Duodenal mucosa (tissue), 2 donors: ENCODE data around the gene GNGT2.

ENCODE experiments used
- H3K27ac ChIP-seq: one replicate; pipeline ENCODE4 v1.7.0; 2013; ENCODE audit warnings: low read depth, low read length
- H3K27me3 ChIP-seq, 2 donors: one replicate each; pipeline ENCODE4 v1.7.0; 2013; ENCODE audit warnings: low read length in 2 of 2, control low read depth in 1 of 2; ENCODE audit not compliant: insufficient read depth in 2 of 2, control insufficient read depth in 1 of 2
- H3K36me3 ChIP-seq, 2 donors: one replicate each; pipeline ENCODE4 v1.7.0; 2013; ENCODE audit warnings: low read length in 2 of 2, control low read depth in 1 of 2; ENCODE audit not compliant: insufficient read depth in 2 of 2, control insufficient read depth in 1 of 2
- H3K4me1 ChIP-seq, 2 donors: one replicate each; pipeline ENCODE4 v1.7.0; 2013; ENCODE audit warnings: low read length in 2 of 2, control low read depth in 1 of 2; ENCODE audit not compliant: insufficient read depth in 2 of 2, control insufficient read depth in 1 of 2
- H3K4me3 ChIP-seq, 2 donors: one replicate each; pipeline ENCODE4 v1.7.0; 2013; ENCODE audit warnings: low read length in 2 of 2, low read depth in 1 of 2
- H3K9ac ChIP-seq, 2 donors: one replicate each; pipeline ENCODE4 v1.7.0; 2013; ENCODE audit warnings: low read length in 2 of 2, low read depth in 1 of 2
- H3K9me3 ChIP-seq, 2 donors: one replicate each; pipeline ENCODE4 v1.7.0; 2013; ENCODE audit warnings: low read length in 2 of 2, control low read depth in 1 of 2; ENCODE audit not compliant: control insufficient read depth in 1 of 2

The GNGT2 gene

DNA sequence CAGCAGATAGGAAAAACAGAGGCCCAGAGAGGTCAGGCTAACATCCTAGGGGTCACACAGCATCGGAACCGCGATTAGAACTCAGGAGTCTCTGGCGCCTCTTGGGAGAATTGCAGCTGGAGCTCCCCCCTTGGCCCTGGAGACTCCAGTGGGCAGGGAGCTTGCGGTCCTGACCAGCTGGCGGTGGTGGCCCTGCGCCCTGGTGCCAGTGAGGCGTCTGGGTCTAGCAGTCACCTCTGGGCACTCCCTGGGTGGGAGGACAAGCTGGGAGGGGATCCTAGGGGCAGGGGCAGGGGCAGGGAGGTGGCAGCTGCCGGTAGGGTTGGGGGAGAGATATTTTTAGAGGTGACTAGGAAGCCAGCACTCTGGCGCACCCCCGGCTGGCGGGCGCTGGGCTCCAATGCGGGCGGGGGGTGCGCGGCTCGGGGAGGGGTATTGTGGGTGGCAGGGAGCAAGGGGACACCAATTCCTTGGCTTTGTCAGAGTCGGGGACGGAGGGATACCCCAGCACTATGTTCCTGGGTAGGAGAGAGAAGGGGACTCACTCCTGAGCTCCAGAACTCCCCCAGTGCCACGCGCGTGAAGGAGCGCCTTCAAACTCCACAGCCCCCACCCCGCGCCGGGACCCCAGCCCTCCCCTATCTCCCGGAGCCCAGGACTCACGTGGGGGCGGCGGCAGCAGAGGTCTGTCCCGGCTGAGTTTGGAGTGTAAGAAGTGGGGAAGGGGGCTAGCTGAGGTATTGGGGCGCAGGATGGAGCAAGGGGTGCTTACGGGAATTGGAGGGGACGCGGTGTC lies 19.6 kb upstream of the GNGT2 start:
- Histone ChIP-seq H3K27me3 (peaks cover 6 to 48% of the 10 kb centered on the region in 2 donors), H3K4me3 (peak overlapping the region; percentile 82 to 92), H3K4me1 (peaks cover 6 to 28% of the 10 kb centered on the region in 2 donors), H3K9me3 (no peaks in the 10 kb centered on the region), H3K9ac (no peak overlapping the region), H3K27ac (no peak overlapping the region), H3K36me3 (no peaks in the 10 kb centered on the region)

DNA sequence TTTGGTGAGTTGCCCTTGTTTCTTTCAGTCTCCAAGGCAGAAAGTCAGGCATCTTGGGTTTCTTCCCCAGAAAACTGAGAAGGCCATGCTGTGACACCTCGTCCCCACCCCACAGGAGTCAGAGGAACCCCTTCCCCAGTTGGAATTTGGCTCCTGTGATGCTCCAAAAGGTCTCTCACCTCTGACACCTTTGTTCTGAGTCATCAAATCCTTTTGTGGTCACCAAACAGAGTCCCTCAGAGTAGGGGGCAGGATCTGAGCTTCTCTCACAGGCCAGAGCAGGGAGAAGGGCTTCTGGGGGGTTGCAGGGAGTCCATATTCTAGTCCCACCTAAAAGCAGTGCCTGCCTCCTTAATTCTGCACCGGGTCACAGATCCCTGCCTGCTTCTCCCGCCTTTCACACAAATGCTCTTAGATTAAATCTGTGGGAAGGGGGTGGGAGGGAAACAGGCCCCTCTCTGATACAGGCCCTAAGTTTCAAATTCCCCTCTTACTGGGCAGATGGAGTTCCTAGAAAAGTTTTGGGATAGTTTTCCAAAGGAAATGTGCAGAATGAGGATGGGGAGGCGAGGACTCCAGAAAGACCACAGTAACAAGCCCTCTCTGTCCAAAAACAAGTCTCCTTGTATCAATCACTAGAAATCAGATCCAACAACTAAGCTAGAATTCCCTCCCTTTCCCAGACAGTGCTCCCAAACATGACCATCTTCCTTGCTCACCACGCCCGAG lies 18.9 kb upstream of the GNGT2 start:
- H3K27ac ChIP-seq = no peak overlapping the region
- peaks cover 6 to 30% of the 10 kb centered on the region in 2 donors for H3K4me1 ChIP-seq
- H3K36me3 ChIP-seq = no peaks in the 10 kb centered on the region
- no peak overlapping the region for H3K4me3 ChIP-seq
- H3K9ac ChIP-seq = no peak overlapping the region
- peaks cover 12 to 52% of the 10 kb centered on the region in 2 donors for H3K27me3 ChIP-seq
- no peaks in the 10 kb centered on the region for H3K9me3 ChIP-seq

- H3K36me3 ChIP-seq = no peaks in the 10 kb centered on the region
- H3K27me3 ChIP-seq = peaks cover 19 to 62% of the 10 kb centered on the region in 2 donors
- peaks cover 12 to 37% of the 10 kb centered on the region in 2 donors for H3K4me1 ChIP-seq
- H3K9me3 ChIP-seq = no peaks in the 10 kb centered on the region
- no peak overlapping the region for H3K4me3 ChIP-seq
- H3K27ac ChIP-seq = no peak overlapping the region
- H3K9ac ChIP-seq = no peak overlapping the region
These were observed 17.3 kb upstream of the GNGT2 start for GRCh38 chr17:49227436-49228261.

GRCh38 chr17:49226771-49227435 lies 16.5 kb upstream of the GNGT2 start:
- Histone ChIP-seq H3K4me3 (no peak overlapping the region), H3K27ac (no peak overlapping the region), H3K9me3 (no peaks in the 10 kb centered on the region), H3K4me1 (peaks cover 12 to 40% of the 10 kb centered on the region in 2 donors), H3K9ac (no peak overlapping the region), H3K36me3 (no peaks in the 10 kb centered on the region), H3K27me3 (peaks cover 19 to 67% of the 10 kb centered on the region in 2 donors)

GRCh38 chr17:49225554-49226236 lies 15.3 kb upstream of the GNGT2 start:
- Histone ChIP-seq H3K9me3 (no peaks in the 10 kb centered on the region), H3K27me3 (peaks cover 19 to 59% of the 10 kb centered on the region in 2 donors), H3K9ac (no peak overlapping the region), H3K27ac (no peak overlapping the region), H3K4me1 (peaks cover 6 to 31% of the 10 kb centered on the region in 2 donors), H3K36me3 (no peaks in the 10 kb centered on the region), H3K4me3 (no peak overlapping the region)

DNA sequence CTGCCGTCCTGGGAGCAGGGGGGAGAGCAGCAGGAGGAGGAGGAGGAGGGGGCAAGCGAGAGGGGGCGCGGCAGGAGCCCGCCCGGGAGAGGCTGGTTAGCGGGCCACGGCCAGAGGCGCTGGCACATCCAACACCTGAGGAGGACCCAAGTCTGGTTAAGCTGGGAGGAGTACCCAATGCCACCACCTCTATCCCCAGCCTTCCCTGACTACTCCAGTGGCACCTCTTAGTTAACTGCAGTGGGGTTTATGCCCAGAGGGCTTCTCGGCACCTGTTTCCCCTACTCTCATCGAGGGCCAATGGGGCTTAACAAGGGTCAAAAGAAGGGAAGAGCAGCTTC lies 14.6 kb upstream of the GNGT2 start:
- H3K27me3 ChIP-seq = peaks cover 19 to 59% of the 10 kb centered on the region in 2 donors
- no peaks in the 10 kb centered on the region for H3K36me3 ChIP-seq
- H3K9me3 ChIP-seq = no peaks in the 10 kb centered on the region
- no peak overlapping the region for H3K27ac ChIP-seq
- peak overlapping the region in 1 of 2 donors; percentile 54 for H3K4me3 ChIP-seq
- no peak overlapping the region for H3K9ac ChIP-seq
- peaks cover 6 to 29% of the 10 kb centered on the region in 2 donors for H3K4me1 ChIP-seq

DNA sequence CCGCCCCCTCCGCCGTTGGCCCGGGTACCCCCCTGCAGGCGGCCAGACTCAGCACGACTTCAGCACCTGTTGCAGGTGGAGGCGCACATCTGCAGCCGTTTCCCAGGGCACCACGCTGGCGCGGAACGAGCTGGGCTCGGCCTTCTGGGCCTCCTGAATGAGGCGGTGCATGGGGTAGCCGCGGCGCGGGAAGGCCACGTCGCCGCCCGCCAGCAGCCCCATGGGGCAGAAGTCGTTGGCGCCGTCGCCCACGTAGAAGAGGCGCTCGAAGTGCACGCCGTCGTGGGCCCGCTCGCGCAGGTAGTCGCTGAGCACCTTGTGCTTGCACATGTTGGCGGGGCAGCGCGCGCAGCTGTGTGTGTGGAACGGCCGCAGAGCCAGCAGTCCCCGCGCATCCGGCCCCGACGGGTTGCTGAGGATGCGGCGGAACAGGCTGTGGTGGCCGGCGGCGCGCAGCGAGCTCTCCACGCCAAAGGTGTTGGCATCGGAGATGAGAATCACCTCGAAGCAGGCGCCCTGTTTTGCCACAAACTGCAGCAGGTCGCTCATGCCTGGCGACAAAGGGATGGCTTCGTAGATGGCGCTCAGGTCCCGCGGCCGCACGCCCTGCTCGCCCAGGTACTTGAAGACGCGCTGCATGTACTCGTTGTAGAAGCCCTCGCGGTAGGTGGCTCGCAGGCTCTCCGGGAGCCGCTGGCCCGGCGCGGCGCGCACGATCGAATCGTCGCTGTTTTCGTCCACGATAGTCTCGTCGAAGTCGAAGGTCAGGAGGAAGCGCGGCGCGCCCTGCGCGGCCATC lies 14.0 kb upstream of the GNGT2 start:
- no peaks in the 10 kb centered on the region for H3K9me3 ChIP-seq
- H3K36me3 ChIP-seq = no peaks in the 10 kb centered on the region
- no peak overlapping the region for H3K27ac ChIP-seq
- H3K27me3 ChIP-seq = peaks cover 19 to 54% of the 10 kb centered on the region in 2 donors
- peaks cover 6 to 33% of the 10 kb centered on the region in 2 donors for H3K4me1 ChIP-seq
- peak overlapping the region in 1 of 2 donors; percentile 6 for H3K9ac ChIP-seq
- peak overlapping the region; percentile 40 to 54 for H3K4me3 ChIP-seq

DNA sequence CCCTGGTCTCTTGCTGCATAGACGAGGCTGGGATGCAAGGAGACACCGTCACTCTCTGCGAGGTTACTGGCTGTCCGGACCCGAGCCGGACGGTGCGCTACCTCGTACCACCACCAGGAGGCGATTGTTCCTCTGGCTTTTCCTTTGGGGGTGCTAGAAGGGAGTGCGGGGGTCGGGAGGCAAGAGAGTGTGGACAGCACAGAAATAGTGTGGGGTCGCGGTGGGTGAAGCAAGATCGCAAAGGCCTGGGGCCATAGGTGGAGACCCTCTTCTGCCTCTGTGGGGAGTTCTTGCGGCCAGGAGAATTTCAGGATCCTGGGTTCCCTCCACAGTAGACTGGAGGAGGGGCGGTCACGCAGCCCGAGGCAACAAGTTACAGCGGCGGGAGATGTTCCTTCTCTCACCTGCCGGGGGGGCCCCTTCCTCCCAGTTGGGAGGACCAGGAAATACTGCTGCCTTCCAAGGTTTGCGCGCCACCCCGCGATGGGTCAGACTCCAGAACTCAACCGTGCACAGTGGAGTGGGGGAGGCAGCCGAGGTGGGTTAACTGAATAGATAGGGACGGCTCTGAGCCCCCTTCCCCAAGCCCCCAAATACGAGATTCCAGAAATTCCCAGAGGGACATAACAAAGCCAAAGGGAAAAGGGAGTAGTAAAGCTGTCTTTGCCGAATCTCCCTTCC lies 13.3 kb upstream of the GNGT2 start:
- H3K9ac ChIP-seq = peak overlapping the region in 1 of 2 donors; percentile 32
- H3K27ac ChIP-seq = no peak overlapping the region
- peak overlapping the region; percentile 40 to 54 for H3K4me3 ChIP-seq
- no peaks in the 10 kb centered on the region for H3K9me3 ChIP-seq
- peaks cover 6 to 33% of the 10 kb centered on the region in 2 donors for H3K4me1 ChIP-seq
- H3K36me3 ChIP-seq = no peaks in the 10 kb centered on the region
- H3K27me3 ChIP-seq = peaks cover 19 to 48% of the 10 kb centered on the region in 2 donors
